HFF-Myc (cell line): ENCODE data around the gene F5.

Source experiments
- DNase-seq: peaks from one replicate; pipeline ENCODE4 v3.0.0-alpha.2; 2011; ENCODE audit warnings: low read depth; ENCODE audit errors: extremely low read depth
- H3K4me3 ChIP-seq: replicated peaks from 2 replicates; pipeline ENCODE4 v1.5.1; 2011; ENCODE audit warnings: low read depth, mild to moderate bottlenecking, control low read depth, low read length
- TF ChIP-seq, protein P1 (sequence below): IDR thresholded peaks from 2 replicates; pipeline ENCODE4 v1.5.1; 2012; ENCODE audit warnings: mild to moderate bottlenecking, low read depth, low read length, control low read depth; ENCODE audit errors: missing control alignments

The F5 gene

DNA sequence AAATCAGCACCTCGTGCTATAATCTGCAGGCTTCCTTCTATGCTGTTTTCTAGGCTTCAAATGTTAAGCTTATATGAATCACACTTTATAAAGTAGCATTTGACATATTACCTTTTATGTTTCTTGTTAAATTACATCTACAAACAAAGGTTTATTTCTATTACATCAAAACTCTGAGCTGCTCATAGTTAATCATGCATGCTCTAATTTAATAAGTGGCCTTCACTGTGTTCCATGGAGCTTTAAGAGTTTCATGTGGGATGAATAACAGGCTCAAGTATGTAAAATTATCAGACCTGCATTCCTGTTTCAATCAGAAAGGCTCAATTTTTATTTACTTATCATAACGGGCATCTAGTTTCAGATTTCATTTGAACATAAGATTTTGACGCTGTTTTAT, 113.5 kb downstream of the F5 start:
- no peak for DNase-seq
- no peak overlapping the region for H3K4me3 ChIP-seq
- TF ChIP-seq, protein P1, sequence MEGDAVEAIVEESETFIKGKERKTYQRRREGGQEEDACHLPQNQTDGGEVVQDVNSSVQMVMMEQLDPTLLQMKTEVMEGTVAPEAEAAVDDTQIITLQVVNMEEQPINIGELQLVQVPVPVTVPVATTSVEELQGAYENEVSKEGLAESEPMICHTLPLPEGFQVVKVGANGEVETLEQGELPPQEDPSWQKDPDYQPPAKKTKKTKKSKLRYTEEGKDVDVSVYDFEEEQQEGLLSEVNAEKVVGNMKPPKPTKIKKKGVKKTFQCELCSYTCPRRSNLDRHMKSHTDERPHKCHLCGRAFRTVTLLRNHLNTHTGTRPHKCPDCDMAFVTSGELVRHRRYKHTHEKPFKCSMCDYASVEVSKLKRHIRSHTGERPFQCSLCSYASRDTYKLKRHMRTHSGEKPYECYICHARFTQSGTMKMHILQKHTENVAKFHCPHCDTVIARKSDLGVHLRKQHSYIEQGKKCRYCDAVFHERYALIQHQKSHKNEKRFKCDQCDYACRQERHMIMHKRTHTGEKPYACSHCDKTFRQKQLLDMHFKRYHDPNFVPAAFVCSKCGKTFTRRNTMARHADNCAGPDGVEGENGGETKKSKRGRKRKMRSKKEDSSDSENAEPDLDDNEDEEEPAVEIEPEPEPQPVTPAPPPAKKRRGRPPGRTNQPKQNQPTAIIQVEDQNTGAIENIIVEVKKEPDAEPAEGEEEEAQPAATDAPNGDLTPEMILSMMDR = no peak

DNA sequence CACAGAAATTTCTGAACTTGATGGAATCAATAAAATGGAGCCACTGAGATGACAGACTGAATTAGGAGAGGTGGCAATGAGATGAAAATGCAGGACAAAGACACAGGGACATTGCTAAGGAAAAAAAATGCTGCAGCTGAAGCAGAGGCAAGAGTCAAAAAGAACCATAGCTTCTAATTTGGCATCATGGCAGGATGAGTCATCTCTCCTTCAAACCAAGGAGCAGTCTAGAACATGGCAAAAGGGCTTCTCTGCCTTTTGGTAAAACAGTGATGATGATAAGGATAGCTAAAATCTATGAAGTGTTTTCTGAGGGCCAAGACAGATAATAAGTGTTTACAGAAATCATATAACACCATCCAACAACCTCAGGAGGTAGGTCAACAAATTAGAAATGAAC, 117.3 kb downstream of the F5 start:
- no peak overlapping the region for H3K4me3 ChIP-seq
- TF ChIP-seq, protein P1 = no peak
- DNase-seq = no peak

DNA sequence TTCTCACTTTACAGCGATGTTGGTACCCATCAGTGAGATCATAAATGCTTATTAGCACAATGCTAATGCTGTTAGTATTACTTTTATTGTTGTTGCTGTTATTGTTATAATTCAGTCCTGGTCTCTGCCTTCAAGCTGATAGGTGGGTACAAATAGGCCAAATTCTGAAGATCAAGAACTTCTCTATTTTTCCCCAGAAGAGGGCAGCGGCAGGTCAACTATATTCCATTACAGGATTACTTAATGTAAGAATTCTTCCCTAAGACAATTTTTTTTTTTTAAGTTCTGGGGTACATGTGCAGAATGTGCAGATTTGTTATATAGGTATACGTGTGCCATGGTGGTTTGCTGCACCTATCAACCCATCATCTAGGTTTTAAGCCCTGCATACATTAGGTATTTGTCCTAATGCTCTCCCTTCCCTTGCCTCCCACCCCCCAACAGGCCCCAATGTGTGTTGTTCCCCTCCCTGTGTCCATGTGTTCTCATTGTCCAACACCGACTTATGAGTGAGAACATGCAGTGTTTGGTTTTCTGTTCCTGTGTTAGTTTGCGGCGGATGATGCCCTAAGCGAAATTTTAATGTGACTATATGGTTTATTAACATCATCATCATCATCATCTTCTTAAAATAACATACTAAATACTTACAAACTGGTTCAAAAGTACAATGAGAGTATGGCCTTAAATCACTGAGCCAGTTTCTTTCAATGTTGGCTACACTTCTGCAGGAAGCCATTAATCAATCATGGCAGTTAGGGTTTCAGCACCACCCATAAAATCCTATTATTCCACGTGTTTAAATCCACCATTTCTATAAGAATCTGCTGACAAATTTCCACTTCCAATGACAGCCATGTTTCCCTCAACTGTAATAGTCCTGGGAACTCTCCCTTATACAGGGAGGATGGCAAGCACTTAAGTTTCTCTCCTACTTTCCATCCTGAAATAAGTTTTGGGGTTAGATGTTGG, 119.7 kb downstream of the F5 start:
- TF ChIP-seq, protein P1 = peak; percentile 16
- no peak for DNase-seq
- no peak overlapping the region for H3K4me3 ChIP-seq

DNA sequence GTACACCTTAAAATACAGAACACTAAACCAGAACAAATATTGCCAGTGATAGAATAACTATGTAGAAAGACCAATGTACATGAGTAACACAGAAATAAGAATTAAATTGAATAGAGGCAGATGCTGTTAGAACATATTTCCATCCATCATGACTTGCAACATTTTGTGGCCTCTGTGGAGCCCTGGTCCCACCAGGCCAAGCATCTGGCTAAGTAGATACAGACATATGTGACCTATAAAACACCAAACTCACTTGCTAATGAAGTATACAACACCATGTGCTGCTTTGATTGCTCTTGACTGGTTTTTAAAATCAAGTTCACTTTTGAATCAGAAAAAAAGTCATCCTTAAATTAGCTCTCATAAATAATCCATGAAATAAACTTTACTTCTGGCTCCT, 121.0 kb downstream of the F5 start:
- no peak for DNase-seq
- TF ChIP-seq, protein P1 = no peak
- H3K4me3 ChIP-seq = no peak overlapping the region
